UCSD-AML1 (cell line): ENCODE data around the gene OR2L2.
"Not testable (repeated sequence)": the region's sequence is repeated elsewhere in the genome, so short reads cannot be mapped to it uniquely, and the experiment has no call there.

Experiments used
- DNase-seq: peaks from one replicate; lab custom pipeline; 2025; ENCODE audit not compliant: unreplicated experiment; lab: John Stamatoyannopoulos, UW

The OR2L2 gene, protein sequence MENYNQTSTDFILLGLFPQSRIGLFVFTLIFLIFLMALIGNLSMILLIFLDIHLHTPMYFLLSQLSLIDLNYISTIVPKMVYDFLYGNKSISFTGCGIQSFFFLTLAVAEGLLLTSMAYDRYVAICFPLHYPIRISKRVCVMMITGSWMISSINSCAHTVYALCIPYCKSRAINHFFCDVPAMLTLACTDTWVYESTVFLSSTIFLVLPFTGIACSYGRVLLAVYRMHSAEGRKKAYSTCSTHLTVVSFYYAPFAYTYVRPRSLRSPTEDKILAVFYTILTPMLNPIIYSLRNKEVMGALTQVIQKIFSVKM

DNA sequence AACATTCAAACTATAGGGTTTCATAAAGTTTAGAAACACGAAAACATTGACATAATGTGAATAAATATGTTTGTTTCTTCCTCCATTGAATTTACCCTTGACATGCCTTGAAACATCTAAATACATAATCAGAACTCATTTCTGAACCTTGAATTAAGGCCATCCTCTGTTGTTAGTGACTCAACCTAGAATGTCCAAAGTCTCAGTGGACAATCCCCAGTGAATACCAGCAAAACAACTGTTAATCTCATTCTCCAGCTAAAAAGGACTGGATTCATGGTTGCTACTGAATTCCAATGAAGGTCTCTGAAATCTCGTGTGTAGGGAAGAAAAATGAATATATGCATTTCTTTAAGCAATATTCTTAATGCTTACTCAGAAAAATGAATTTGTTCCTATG is at the start of gene OR2L2:
Gene OR2L2 (plus strand): TSS at position 301 of the 400 bp plus-strand sequence. CDS start 8,198 bp downstream, outside the sequence.
- DNase-seq: no peak

DNA sequence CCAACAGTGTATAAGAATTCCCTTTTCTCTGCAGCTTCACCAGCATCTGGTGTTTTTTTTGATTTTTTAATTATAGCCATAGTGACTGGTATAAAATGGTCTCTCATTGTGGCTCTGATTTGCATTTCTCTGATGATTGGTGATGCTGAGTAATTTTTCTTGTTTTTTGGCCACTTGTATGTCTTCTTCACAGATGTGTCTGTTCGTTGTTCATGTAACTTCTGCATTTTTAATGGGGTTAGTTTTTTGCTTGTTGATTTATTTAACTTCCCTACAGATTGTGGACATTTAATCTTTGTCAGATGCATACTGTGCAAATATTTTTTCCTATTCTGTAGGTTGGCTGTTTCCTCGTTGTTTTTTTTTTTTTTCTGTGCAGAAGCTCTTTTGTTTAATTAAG is 36.9 kb upstream of the OR2L2 start:
- no peak for DNase-seq

DNA sequence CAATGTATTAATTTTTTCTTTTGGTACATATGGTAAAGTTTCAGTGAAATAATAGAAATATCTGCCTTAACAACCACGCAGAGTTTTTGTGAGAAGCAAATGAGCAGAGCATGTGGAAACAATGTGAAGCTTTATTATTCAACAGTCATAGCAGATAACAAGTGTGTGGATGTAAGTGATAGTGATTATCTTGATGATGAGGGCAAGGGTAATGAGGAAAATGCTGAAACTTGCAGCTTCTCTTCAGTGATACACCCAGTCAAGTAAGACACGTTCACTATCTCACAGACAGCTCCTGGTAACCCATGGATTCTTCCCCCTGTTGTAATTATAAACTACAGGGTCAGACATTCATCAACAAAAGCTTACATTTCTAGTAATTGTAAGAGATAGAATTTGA is 31.1 kb upstream of the OR2L2 start:
- DNase-seq: no peak

DNA sequence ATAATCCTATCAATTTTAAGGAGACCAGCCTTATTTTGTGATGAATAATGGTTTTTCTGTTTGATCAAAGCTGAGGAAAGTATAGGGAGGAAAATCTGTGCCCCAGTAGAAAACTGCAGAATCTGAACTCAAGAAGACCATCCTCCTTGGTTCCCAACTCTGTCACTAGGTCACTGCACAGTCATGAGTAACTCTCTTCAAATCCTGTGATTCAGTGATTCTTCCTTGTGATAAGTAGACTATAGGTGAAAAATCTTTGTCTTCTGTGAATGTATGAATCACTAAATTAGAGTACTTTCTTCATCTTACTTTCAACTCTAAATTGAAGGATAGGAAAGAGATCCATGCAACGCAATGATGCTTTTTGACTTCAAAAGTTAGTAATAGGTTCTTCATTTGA is 29.7 kb upstream of the OR2L2 start:
- no peak for DNase-seq

DNA sequence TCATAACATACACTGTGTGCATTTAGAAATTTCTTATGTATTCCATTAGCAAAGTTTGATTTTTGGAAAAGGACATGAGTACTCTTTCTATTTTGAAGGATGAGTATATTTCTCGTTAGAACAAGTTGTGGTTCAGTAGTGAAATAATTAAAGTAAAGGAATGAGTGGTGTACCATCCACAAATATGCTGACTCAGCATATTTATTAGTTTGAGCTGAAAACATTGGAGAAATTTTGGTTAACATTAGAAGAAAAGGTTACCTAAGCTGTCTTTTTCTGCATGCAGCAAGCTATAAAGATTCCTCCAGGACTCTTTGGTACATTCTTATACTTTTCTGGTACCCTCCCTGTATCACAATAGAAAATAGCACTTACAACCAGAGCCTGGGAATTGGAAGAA is 22.1 kb upstream of the OR2L2 start:
- DNase-seq: no peak

DNA sequence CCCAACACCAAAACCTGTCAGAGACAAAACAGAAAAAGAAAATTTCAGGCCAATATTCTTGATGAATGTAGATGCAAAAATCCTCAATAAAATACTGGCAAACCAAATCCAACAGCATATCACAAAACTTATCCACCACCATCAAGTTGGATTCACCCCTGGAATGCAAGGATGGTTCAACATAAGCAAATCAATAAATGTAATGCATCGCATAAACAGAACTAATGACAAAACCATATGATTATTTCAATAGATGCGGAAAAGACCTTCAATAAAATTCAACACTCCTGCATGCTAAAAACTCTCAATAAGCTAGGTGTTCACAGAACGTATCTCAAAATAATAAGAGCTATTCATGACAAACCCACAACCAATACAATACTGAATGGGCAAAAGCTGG is 20.2 kb upstream of the OR2L2 start:
- no peak for DNase-seq

DNA sequence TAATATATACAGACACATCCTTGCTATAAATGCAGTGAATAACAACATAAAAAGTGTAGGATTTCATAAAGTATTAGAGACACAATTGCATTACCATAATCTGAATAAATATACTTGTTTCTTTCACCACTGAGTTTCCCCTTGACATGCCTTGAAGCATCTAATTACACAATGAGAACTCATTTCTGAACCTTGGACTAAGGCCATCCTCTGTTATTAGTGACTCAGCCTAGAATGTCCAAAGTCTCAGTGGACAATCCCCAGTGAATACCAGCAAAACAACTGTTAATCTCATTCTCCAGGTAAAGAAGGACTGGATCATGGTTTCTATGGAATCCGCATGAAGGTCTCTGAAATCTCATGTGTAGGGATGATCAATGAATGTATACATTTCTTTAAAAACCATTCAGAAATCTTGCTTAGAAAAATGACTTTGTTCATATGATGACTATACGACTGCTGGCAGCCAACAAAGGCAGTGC is 16.6 kb upstream of the OR2L2 start, which contains the start of gene OR2L5:
Gene OR2L5 (plus strand): TSS at position 432 of the 482 bp plus-strand sequence. CDS start 8,288 bp downstream, outside the sequence.
- no peak for DNase-seq

DNA sequence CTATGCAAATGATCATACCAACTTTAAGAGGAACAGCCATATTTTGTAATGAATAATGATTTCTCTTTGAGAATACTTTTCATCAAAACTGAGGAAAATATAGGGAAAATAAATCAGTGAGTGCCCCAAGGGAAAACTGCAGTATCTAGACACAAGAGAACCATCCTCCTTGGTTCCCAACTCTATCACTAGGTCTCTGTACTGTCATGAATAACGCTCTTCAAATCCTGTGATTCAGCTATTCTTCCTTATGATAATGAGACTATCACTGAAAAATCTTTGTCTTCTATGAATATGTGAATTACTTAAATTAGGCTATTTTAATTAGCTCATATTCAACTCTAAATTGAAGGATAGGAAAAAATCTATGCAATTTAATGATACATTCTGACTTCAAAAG is 14.1 kb upstream of the OR2L2 start:
- no peak for DNase-seq

DNA sequence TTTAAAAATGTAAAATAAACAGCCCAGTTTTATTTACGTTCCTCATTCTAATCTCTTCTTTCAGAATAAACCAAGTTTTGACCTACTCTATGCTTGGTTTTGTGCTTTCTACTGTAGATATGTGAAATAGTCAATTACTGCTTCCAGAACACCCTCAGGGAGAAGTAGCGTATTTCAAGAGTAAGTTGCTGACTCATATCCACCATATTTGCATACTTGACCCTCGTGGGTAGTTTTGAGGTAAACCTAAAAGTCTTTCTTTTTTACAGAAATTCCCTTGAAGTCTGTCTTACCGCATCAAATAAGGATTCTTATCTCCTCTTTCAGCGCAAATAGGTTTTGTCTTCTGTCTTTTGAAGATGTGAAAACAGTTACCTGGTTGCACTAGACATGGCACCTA is 15.3 kb downstream of the OR2L2 start:
- no peak for DNase-seq

DNA sequence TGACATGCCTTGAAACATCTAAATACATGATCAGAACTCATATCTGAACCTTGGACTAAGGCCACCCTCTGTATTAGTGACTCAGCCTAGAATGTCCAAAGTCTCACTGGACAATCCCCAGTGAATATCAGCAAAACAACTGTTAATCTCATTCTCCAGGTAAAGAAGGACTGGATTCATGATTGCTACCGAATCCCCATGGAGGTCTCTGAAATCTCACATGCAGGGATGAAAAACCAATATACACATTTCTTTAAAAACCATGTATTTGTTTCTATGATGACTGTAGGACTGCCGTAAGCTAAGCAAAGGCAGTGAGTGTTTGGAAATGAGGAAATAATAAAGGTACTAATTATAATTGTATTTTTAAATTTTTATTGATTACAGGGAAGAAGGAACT is 16.7 kb downstream of the OR2L2 start, which contains the start of gene OR2L3:
Gene OR2L3 (plus strand): TSS at position 301 of the 400 bp plus-strand sequence. CDS start 13,846 bp downstream, outside the sequence.
- DNase-seq: no peak

DNA sequence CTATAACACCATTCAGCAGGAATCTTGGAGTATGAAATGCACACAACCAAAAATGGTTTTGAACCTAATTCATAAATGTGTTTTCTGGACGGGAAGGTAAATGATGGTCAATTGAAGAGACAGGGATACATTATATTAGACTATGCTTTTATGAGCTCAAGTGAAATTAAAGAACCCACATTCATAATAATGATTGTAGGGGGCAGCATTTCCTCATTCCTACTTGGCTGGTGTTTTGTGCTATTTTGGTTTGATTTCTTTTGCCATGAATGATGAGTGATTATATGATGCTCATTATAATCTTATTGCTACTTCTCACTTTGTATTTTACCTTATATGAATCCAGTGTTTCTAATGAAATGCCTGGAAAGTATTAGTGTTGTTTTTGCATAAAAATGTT is 17.1 kb downstream of the OR2L2 start:
- no peak for DNase-seq

DNA sequence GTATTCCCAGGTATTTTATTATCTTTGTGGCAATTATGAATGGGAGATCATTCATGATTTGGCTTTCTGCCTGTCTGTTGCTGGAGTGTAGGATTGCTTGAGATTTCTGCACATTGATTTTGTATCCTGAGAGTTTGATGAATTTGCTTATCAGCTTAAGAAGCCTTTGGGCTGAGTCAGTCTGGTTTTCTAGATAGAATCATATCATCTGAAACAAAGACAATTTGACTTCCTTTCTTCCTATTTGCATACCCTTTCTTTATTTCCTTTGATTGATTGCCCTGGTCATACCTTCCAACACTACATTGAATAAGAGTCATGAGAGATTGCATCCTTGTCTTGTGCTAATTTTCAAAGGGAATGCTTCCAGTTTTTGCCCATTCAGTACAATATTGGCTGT is 24.8 kb downstream of the OR2L2 start:
- no peak for DNase-seq

DNA sequence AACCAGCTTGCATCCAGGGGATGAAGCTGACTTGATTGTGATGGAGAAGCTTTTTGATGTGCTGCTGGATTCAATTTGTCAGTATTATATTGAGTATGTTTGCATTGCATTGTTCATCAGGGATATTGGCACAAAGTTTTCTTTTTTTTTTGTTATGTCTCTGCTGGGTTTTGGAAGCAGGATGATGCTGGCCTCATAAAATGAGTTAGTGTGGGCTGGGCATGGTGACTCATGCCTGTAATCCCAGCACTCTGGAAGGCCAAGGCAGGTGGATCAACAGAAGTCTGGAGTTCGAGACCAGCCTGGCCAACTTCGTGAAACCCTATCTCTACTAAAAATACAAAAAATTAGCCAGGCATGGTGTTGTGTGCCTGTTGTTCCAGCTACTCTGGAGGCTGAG is 25.4 kb downstream of the OR2L2 start:
- DNase-seq: no peak

DNA sequence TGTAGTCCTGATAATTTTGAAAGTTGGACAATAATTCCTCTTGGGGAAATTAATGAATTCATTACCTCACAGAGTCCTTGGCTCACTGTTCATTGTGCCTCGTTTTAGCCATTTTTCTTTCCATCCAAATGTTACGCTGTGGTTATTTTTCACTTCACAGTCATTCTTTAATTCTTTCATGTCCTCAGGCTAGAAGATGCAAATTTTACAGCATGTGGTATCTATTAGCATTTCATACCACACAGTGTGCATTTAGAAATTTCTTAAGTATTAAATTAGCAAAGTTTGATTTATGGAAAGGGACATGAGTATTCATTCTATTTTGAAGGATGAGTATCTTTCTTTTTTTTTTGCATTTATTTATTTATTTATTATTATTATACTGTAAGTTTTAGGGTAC is 35.2 kb downstream of the OR2L2 start:
- no peak for DNase-seq

DNA sequence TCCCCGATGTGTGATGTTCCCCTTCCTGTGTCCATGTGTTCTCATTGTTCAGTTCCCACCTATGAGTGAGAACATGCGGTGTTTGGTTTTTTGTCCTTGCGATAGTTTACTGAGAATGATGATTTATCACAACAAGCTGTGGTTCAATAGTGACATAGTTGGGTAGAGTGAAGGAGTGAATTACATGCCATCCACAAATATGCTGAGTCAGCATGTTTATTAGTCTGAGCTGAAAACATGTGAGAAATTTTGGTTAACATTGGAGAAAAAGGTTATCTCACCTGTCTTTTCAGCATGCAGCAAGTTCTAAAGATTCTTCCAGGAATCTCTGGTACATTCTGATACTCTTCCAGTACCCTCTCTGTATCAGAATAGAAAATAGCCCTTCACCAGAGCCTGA is 35.7 kb downstream of the OR2L2 start:
- DNase-seq: no peak

DNA sequence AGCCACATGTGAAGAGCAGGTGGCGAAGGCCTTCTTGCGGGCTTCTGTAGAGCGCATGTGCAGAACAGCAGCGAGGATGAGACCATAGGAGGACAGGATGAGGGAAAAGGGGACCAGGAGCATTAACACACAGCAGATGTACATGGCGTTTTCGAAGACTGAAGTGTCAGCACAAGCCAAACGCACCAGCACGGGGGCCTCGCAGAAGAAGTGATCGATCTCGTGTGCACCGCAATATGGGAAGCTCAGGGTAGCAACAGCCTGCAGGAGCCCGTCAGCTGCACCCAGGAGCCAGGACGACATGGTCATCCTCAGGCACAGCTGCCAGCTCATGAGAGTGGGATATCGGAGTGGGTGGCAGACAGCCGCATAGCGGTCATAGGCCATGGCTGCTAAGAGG is 54.0 kb downstream of the OR2L2 start:
- not testable (repeated sequence) for DNase-seq
